GM21825 (cell line): ENCODE results near the gene TLR8.
"Not testable (repeated sequence)": the region's sequence is repeated elsewhere in the genome, so short reads cannot be mapped to it uniquely, and the experiment has no call there.

ENCODE experiments used
- ATAC-seq: cut with Tn5 transposase; IDR thresholded peaks from one replicate; pipeline ENCODE4 v1.9.1; 2021; ENCODE audit warnings: mild to moderate bottlenecking, moderate library complexity; ENCODE audit not compliant: unreplicated experiment

Gene TLR8

GRCh38 chrX:12896935-12897334 is 9.5 kb upstream of the TLR8 start:
- no peak for ATAC-seq

GRCh38 chrX:12898073-12898472 is 8.3 kb upstream of the TLR8 start:
- ATAC-seq: no peak

GRCh38 chrX:12899506-12899905 is 6.9 kb upstream of the TLR8 start:
- no peak for ATAC-seq

GRCh38 chrX:12901486-12901885 is 4.9 kb upstream of the TLR8 start:
- ATAC-seq: no peak

- ATAC-seq: no peak
Observed at GRCh38 chrX:12903646-12904045, 2.8 kb upstream of the TLR8 start.

- ATAC-seq: no peak
Observed at GRCh38 chrX:12910423-12911121, 4.2 kb downstream of the TLR8 start.

GRCh38 chrX:12911122-12911470 is 4.7 kb downstream of the TLR8 start:
- ATAC-seq: no peak

- no peak for ATAC-seq
Observed at GRCh38 chrX:12912791-12913482, 6.5 kb downstream of the TLR8 start.

GRCh38 chrX:12917753-12918152 is 11.3 kb downstream of the TLR8 start:
- ATAC-seq: no peak

GRCh38 chrX:12919051-12919450 is 12.6 kb downstream of the TLR8 start:
- ATAC-seq: no peak

GRCh38 chrX:12919620-12920019 is 13.2 kb downstream of the TLR8 start:
- no peak for ATAC-seq

GRCh38 chrX:12920990-12921389 is 14.6 kb downstream of the TLR8 start:
- no peak for ATAC-seq

- ATAC-seq: no peak
Observed at GRCh38 chrX:12921886-12922598, 15.6 kb downstream of the TLR8 start.

- ATAC-seq: no peak
Observed at GRCh38 chrX:12922599-12922919, 16.1 kb downstream of the TLR8 start.

GRCh38 chrX:12929701-12930100 is 23.3 kb downstream of the TLR8 start:
- ATAC-seq: no peak

- ATAC-seq: no peak
Observed at GRCh38 chrX:12930150-12930549, 23.7 kb downstream of the TLR8 start.

- ATAC-seq: no peak
Observed at GRCh38 chrX:12932244-12932643, 25.8 kb downstream of the TLR8 start.

- no peak for ATAC-seq
Observed at GRCh38 chrX:12934850-12935249, 28.4 kb downstream of the TLR8 start.

GRCh38 chrX:12936947-12937346 is 30.5 kb downstream of the TLR8 start:
- no peak for ATAC-seq

- ATAC-seq: not testable (repeated sequence)
Observed at GRCh38 chrX:12940471-12940870, 34.1 kb downstream of the TLR8 start.

GRCh38 chrX:12943592-12943991 is 37.2 kb downstream of the TLR8 start:
- ATAC-seq: not testable (repeated sequence)

- ATAC-seq: not testable (repeated sequence)
Observed at GRCh38 chrX:12944452-12944851, 38.0 kb downstream of the TLR8 start.
